Measurements from ENCODE around the gene ELP6.
"Not testable (repeated sequence)": the region's sequence is repeated elsewhere in the genome, so short reads cannot be mapped to it uniquely, and the experiment has no call there.

ELP6 gene

GRCh38 chr3:47459534-47460085 is 53.9 kb downstream of the ELP6 start:
- not testable (repeated sequence) for DNase-seq

GRCh38 chr3:47456984-47457383 is 56.5 kb downstream of the ELP6 start:
- DNase-seq, result no peak

GRCh38 chr3:47455806-47456452 is 57.6 kb downstream of the ELP6 start:
- peak; percentile 19 for DNase-seq

GRCh38 chr3:47452453-47453215 is 60.9 kb downstream of the ELP6 start:
- no peak for DNase-seq
